Activated naive CD4-positive, alpha-beta T cell (primary cell): ENCODE data around the gene CYCS.
"Not testable (repeated sequence)": the region's sequence is repeated elsewhere in the genome, so short reads cannot be mapped to it uniquely, and the experiment has no call there.

Experiments
- DNase-seq, 4 experiments: peaks; one replicate each; lab custom pipeline; 2025; lab: John Stamatoyannopoulos, UW

The CYCS gene

GRCh38 chr7:25125137-25125946 lies at the start of gene CYCS:
Gene CYCS (minus strand): TSS chr7:25125260. CDS start chr7:25124119, 1,141 bp downstream.
- DNase-seq, result peak; percentile 98 to 100 (median 99)

GRCh38 chr7:25173184-25173583 lies 48.1 kb upstream of the CYCS start:
- no peak for DNase-seq

- no peak for DNase-seq
These were observed 46.5 kb upstream of the CYCS start for GRCh38 chr7:25171516-25171915.

- no peak for DNase-seq
These were observed 46.0 kb upstream of the CYCS start for GRCh38 chr7:25171071-25171470.

- DNase-seq, result no peak
These were observed 44.6 kb upstream of the CYCS start for GRCh38 chr7:25169683-25170082.

GRCh38 chr7:25168145-25168544 lies 43.1 kb upstream of the CYCS start:
- DNase-seq, result no peak

- DNase-seq, result no peak
These were observed 42.3 kb upstream of the CYCS start for GRCh38 chr7:25167262-25167843.

- not testable (repeated sequence) for DNase-seq
These were observed 35.0 kb upstream of the CYCS start for GRCh38 chr7:25159983-25160596.

- DNase-seq, result no peak
These were observed 33.9 kb upstream of the CYCS start for GRCh38 chr7:25158966-25159365.

GRCh38 chr7:25151773-25152172 lies 26.7 kb upstream of the CYCS start:
- no peak for DNase-seq

GRCh38 chr7:25149836-25150235 lies 24.8 kb upstream of the CYCS start:
- no peak for DNase-seq

- no peak for DNase-seq
These were observed 23.9 kb upstream of the CYCS start for GRCh38 chr7:25148772-25149575.

- no peak for DNase-seq
These were observed 18.7 kb upstream of the CYCS start for GRCh38 chr7:25143763-25144162.

GRCh38 chr7:25139536-25139935 lies 14.5 kb upstream of the CYCS start:
- no peak for DNase-seq

- no peak for DNase-seq
These were observed 9.4 kb upstream of the CYCS start for GRCh38 chr7:25134358-25135010.

- DNase-seq, result no peak
These were observed 7.4 kb upstream of the CYCS start for GRCh38 chr7:25132430-25132829.

- DNase-seq, result no peak
These were observed 1.7 kb upstream of the CYCS start for GRCh38 chr7:25126751-25127150.

- DNase-seq, result no peak
These were observed 459 bp downstream of the CYCS start for GRCh38 chr7:25124465-25125136.

GRCh38 chr7:25122373-25122772 lies 2.7 kb downstream of the CYCS start:
- DNase-seq, result no peak

- DNase-seq, result no peak
These were observed 3.5 kb downstream of the CYCS start for GRCh38 chr7:25121599-25121998.

- DNase-seq, result no peak
These were observed 6.0 kb downstream of the CYCS start for GRCh38 chr7:25119102-25119501.
